ENCODE measurements around the gene PRM2.
A peak's percentile ranks its signal among the peaks of the same experiment; 100 is the strongest.

Gene PRM2

GRCh38 chr16:11312718-11313492, 36.6 kb upstream of the PRM2 start:
- Histone ChIP-seq H2AFZ (ENCODE audit: low read depth) (peak overlapping the region; percentile 27; the same call in 1 of the 2 replicates), H3K4me1 (ENCODE audit: low read depth, poor library complexity, severe bottlenecking) (peaks cover 71% of the 10 kb centered on the region), H3K27ac (peak overlapping the region; percentile 89), H3K4me3 (IDR thresholded peaks at IDR 0.05; ENCODE audit: insufficient read depth, low read depth, low read length) (no peak overlapping the region), H3K36me3 (ENCODE audit: insufficient read depth) (no peaks in the 10 kb centered on the region), H3K9ac (peak overlapping the region; percentile 46; the same call in 1 of the 2 replicates), H3K79me2 (ENCODE audit: insufficient read depth, low read depth) (no peaks in the 10 kb centered on the region), H3K4me2 (peak overlapping the region; percentile 62), H3K27me3 (ENCODE audit: insufficient read depth, low read depth) (no peaks in the 10 kb centered on the region), H4K20me1 (ENCODE audit: insufficient read depth) (no peaks in the 10 kb centered on the region)
- TF ChIP-seq, protein P1, sequence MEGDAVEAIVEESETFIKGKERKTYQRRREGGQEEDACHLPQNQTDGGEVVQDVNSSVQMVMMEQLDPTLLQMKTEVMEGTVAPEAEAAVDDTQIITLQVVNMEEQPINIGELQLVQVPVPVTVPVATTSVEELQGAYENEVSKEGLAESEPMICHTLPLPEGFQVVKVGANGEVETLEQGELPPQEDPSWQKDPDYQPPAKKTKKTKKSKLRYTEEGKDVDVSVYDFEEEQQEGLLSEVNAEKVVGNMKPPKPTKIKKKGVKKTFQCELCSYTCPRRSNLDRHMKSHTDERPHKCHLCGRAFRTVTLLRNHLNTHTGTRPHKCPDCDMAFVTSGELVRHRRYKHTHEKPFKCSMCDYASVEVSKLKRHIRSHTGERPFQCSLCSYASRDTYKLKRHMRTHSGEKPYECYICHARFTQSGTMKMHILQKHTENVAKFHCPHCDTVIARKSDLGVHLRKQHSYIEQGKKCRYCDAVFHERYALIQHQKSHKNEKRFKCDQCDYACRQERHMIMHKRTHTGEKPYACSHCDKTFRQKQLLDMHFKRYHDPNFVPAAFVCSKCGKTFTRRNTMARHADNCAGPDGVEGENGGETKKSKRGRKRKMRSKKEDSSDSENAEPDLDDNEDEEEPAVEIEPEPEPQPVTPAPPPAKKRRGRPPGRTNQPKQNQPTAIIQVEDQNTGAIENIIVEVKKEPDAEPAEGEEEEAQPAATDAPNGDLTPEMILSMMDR (conservative IDR thresholded peaks at IDR 0.05; ENCODE audit: low read depth, low read length), result no peak

GRCh38 chr16:11310997-11311561, 34.8 kb upstream of the PRM2 start:
- H3K36me3 ChIP-seq (ENCODE audit: insufficient read depth), result no peaks in the 10 kb centered on the region
- H4K20me1 ChIP-seq (ENCODE audit: insufficient read depth), result no peaks in the 10 kb centered on the region
- H2AFZ ChIP-seq (ENCODE audit: low read depth), result no peak overlapping the region
- H3K4me3 ChIP-seq (IDR thresholded peaks at IDR 0.05; ENCODE audit: insufficient read depth, low read depth, low read length), result no peak overlapping the region
- peak overlapping the region; percentile 89 for H3K27ac ChIP-seq
- peaks cover 77% of the 10 kb centered on the region for H3K4me1 ChIP-seq (ENCODE audit: low read depth, poor library complexity, severe bottlenecking)
- no peaks in the 10 kb centered on the region for H3K79me2 ChIP-seq (ENCODE audit: insufficient read depth, low read depth)
- peak overlapping the region; percentile 70 for H3K4me2 ChIP-seq
- H3K9ac ChIP-seq, result peak overlapping the region; percentile 39; the same call in 1 of the 2 replicates
- TF ChIP-seq, protein P1 (conservative IDR thresholded peaks at IDR 0.05; ENCODE audit: low read depth, low read length), result no peak
- H3K27me3 ChIP-seq (ENCODE audit: insufficient read depth, low read depth), result no peaks in the 10 kb centered on the region

GRCh38 chr16:11310634-11310977, 34.3 kb upstream of the PRM2 start:
- H3K9ac ChIP-seq, result peak overlapping the region; percentile 39; the same call in 1 of the 2 replicates
- peak overlapping the region; percentile 70 for H3K4me2 ChIP-seq
- peaks cover 77% of the 10 kb centered on the region for H3K4me1 ChIP-seq (ENCODE audit: low read depth, poor library complexity, severe bottlenecking)
- H2AFZ ChIP-seq (ENCODE audit: low read depth), result no peak overlapping the region
- H3K79me2 ChIP-seq (ENCODE audit: insufficient read depth, low read depth), result no peaks in the 10 kb centered on the region
- TF ChIP-seq, protein P1 (conservative IDR thresholded peaks at IDR 0.05; ENCODE audit: low read depth, low read length), result no peak
- H3K27me3 ChIP-seq (ENCODE audit: insufficient read depth, low read depth), result no peaks in the 10 kb centered on the region
- H4K20me1 ChIP-seq (ENCODE audit: insufficient read depth), result no peaks in the 10 kb centered on the region
- H3K36me3 ChIP-seq (ENCODE audit: insufficient read depth), result no peaks in the 10 kb centered on the region
- H3K4me3 ChIP-seq (IDR thresholded peaks at IDR 0.05; ENCODE audit: insufficient read depth, low read depth, low read length), result no peak overlapping the region
- peak overlapping the region; percentile 89 for H3K27ac ChIP-seq

DNA sequence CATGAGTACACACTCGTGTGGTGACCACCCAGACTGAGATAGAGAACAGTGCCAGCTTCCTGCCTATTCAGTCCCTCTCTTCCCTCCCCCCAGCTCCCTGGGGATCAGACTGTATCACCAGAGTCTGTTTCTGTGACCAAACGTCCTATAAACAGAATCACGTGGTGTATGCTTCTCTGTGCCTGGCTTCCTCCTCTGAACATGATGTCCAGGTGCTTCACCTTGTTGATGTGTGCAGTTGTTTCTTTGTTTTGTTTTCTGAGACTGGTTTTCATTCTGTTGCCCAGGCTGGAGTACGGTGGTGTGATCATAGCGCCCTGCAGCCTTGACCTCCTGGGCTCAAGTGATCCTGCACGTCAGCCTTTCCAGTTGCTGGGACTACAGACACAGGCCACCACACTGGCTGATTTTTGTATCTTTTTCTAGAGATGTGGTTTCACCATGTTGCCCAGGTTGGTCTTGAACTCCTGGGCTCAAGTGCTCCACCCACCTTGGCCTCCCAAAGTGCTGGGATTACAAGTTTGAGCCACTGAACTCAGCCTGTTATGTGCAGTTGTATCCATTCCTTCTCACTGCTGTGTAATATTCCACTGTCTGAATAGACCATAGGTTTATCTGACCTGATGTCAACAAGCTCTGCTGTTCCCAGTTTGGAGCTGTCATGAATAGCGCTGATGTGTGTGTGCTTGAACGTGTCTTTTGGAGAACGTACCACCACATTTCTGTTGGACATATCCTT, 33.8 kb upstream of the PRM2 start:
- no peaks in the 10 kb centered on the region for H3K27me3 ChIP-seq (ENCODE audit: insufficient read depth, low read depth)
- H4K20me1 ChIP-seq (ENCODE audit: insufficient read depth), result no peaks in the 10 kb centered on the region
- peak overlapping the region; percentile 39; the same call in 1 of the 2 replicates for H3K9ac ChIP-seq
- TF ChIP-seq, protein P1 (conservative IDR thresholded peaks at IDR 0.05; ENCODE audit: low read depth, low read length), result no peak
- no peaks in the 10 kb centered on the region for H3K79me2 ChIP-seq (ENCODE audit: insufficient read depth, low read depth)
- peaks cover 74% of the 10 kb centered on the region for H3K4me1 ChIP-seq (ENCODE audit: low read depth, poor library complexity, severe bottlenecking)
- peak overlapping the region; percentile 70 for H3K4me2 ChIP-seq
- no peaks in the 10 kb centered on the region for H3K36me3 ChIP-seq (ENCODE audit: insufficient read depth)
- H3K27ac ChIP-seq, result peak overlapping the region; percentile 89
- H3K4me3 ChIP-seq (IDR thresholded peaks at IDR 0.05; ENCODE audit: insufficient read depth, low read depth, low read length), result no peak overlapping the region
- peak overlapping the region; percentile 13; the same call in 1 of the 2 replicates for H2AFZ ChIP-seq (ENCODE audit: low read depth)
